HepG2 (cell line): Measurements from ENCODE around the gene FAM118B. TPM values are rescaled to one million over a fixed set of nuclear protein-coding genes. Genes with fewer than 3 reads are reported as not detected.

ENCODE experiments used
- AKAP8 ChIP-seq: sonication (generic); formaldehyde crosslinking; IDR thresholded peaks from 2 replicates; pipeline ENCODE4 v1.5.1; 2020; ENCODE audit warnings: mild to moderate bottlenecking, missing genetic modification reagents
- CEBPG ChIP-seq: IDR thresholded peaks from 2 replicates; pipeline ENCODE4 v1.6.1; 2016
- GPBP1L1 ChIP-seq: sonication (generic); formaldehyde crosslinking; IDR thresholded peaks from 2 replicates; pipeline ENCODE4 v1.5.0; 2020; ENCODE audit warnings: mild to moderate bottlenecking, missing genetic modification reagents
- GTF3A ChIP-seq: sonication (generic); formaldehyde crosslinking; conservative IDR thresholded peaks from 2 replicates; pipeline ENCODE4 v1.4.0; 2020; ENCODE audit warnings: mild to moderate bottlenecking, missing genetic modification reagents
- HOXA9 ChIP-seq: sonication (generic); formaldehyde crosslinking; IDR thresholded peaks from 2 replicates; pipeline ENCODE4 v1.8.1; 2022; ENCODE audit warnings: missing genetic modification reagents, mild to moderate bottlenecking, moderate library complexity, borderline replicate concordance
- MAFG ChIP-seq: sonication (generic); formaldehyde crosslinking; IDR thresholded peaks from 2 replicates; pipeline ENCODE4 v1.5.1; 2020; ENCODE audit warnings: mild to moderate bottlenecking, missing genetic modification reagents
- MIER3 ChIP-seq: IDR thresholded peaks from 2 replicates; pipeline ENCODE4 v1.6.1; 2016; ENCODE audit warnings: missing compliant biosample characterization, borderline replicate concordance
- NFKB2 ChIP-seq: sonication (generic); formaldehyde crosslinking; IDR thresholded peaks from 2 replicates; pipeline ENCODE4 v1.4.0; 2020; ENCODE audit warnings: missing genetic modification reagents, borderline replicate concordance
- PITX1 ChIP-seq: sonication (generic); formaldehyde crosslinking; IDR thresholded peaks from 2 replicates; pipeline ENCODE4 v1.5.1; 2020; ENCODE audit warnings: mild to moderate bottlenecking, missing genetic modification reagents
- RFXANK ChIP-seq: IDR thresholded peaks from 2 replicates; pipeline ENCODE4 v1.6.1; 2016
- TEAD3 ChIP-seq: optimal IDR thresholded peaks from 2 replicates; pipeline ENCODE3; 2016; ENCODE audit warnings: borderline replicate concordance
- TFDP1 ChIP-seq: IDR thresholded peaks from 2 replicates; pipeline ENCODE4 v1.6.1; 2016; ENCODE audit warnings: missing compliant biosample characterization, missing genetic modification reagents, borderline replicate concordance
- U2AF2 ChIP-seq: fragments of 200-400 bp; formaldehyde crosslinking; IDR thresholded peaks from 2 replicates; pipeline ENCODE4 v1.6.1; 2017; ENCODE audit warnings: low read depth, mild to moderate bottlenecking, low read length
- ZFY ChIP-seq: sonication (generic); formaldehyde crosslinking; IDR thresholded peaks from 2 replicates; pipeline ENCODE4 v1.4.0; 2020; ENCODE audit warnings: missing genetic modification reagents
- ZNF124 ChIP-seq: sonication (generic); formaldehyde crosslinking; IDR thresholded peaks from 2 replicates; pipeline ENCODE4 v1.4.0; 2020; ENCODE audit warnings: missing genetic modification reagents
- ZNF513 ChIP-seq: sonication (generic); formaldehyde crosslinking; conservative IDR thresholded peaks from 2 replicates; pipeline ENCODE4 v1.5.0; 2020; ENCODE audit warnings: missing genetic modification reagents
- ZNF619 ChIP-seq: sonication (generic); formaldehyde crosslinking; IDR thresholded peaks from 2 replicates; pipeline ENCODE4 v1.4.0; 2020; ENCODE audit warnings: mild to moderate bottlenecking, missing genetic modification reagents
- ZNF777 ChIP-seq: sonication (generic); formaldehyde crosslinking; IDR thresholded peaks from 2 replicates; pipeline ENCODE4 v1.4.0; 2020; ENCODE audit warnings: missing genetic modification reagents
- ZNF782 ChIP-seq: sonication (generic); formaldehyde crosslinking; IDR thresholded peaks from 2 replicates; pipeline ENCODE4 v1.4.0; 2020; ENCODE audit warnings: missing genetic modification reagents, mild to moderate bottlenecking, borderline replicate concordance
- ZNF83 ChIP-seq: sonication (generic); formaldehyde crosslinking; IDR thresholded peaks from 2 replicates; pipeline ENCODE4 v1.4.0; 2020; ENCODE audit warnings: missing genetic modification reagents, mild to moderate bottlenecking, borderline replicate concordance
- ZZZ3 ChIP-seq: sonication (generic); formaldehyde crosslinking; IDR thresholded peaks from 2 replicates; pipeline ENCODE4 v1.4.0; 2020; ENCODE audit warnings: missing genetic modification reagents, mild to moderate bottlenecking, borderline replicate concordance
- polyA plus RNA-seq, 8 experiments: library from polyadenylated mRNA; depleted of rRNA in 3 of 8; stranded (reverse) in 7 of 8; unstranded in 1 of 8; fragments of >200 nt; fragmentation: Illumina TruSeq in 4 of 8; extraction: Trizol in 4 of 8; gene quantifications; 2 replicates each; pipeline versions ENCODE4 v1.2.1 to v1.2.3, GENCODE V29; 2011 to 2016; ENCODE audit warnings: low read depth in 4 of 8, missing spikeins in 1 of 8, mixed read lengths in 1 of 8; ENCODE audit not compliant: insufficient read depth in 1 of 8
- total RNA-seq, 5 experiments: library from RNA; depleted of rRNA; stranded (reverse); fragments of >200 nt; fragmentation: Illumina TruSeq; extraction: Trizol; gene quantifications; 2 replicates each; pipeline ENCODE4 v1.2.3, GENCODE V29; 2016; ENCODE audit warnings: low read depth in 1 of 5
- TF ChIP-seq, protein P1 (sequence below): sonication (generic); formaldehyde crosslinking; IDR thresholded peaks from 2 replicates; pipeline ENCODE4 v1.9.0; 2021; ENCODE audit warnings: missing genetic modification reagents, borderline replicate concordance
- TF ChIP-seq, protein P2 (sequence below): IDR thresholded peaks from 2 replicates; pipeline ENCODE4 v1.6.1; 2012; ENCODE audit warnings: inconsistent platforms

Gene FAM118B
- total and polyA plus RNA-seq, 2 of the 13 experiments (the other 11 are each of a cell fraction or from before 2014, with no cell fraction given): 10.2 to 25.7 TPM

- TF ChIP-seq ZFY (CRISPR knock-in tag): peak; percentile 100
- TF ChIP-seq GTF3A (CRISPR knock-in tag): no peak
- TF ChIP-seq CEBPG (CRISPR knock-in tag): peak; percentile 54
- TF ChIP-seq, protein P1, sequence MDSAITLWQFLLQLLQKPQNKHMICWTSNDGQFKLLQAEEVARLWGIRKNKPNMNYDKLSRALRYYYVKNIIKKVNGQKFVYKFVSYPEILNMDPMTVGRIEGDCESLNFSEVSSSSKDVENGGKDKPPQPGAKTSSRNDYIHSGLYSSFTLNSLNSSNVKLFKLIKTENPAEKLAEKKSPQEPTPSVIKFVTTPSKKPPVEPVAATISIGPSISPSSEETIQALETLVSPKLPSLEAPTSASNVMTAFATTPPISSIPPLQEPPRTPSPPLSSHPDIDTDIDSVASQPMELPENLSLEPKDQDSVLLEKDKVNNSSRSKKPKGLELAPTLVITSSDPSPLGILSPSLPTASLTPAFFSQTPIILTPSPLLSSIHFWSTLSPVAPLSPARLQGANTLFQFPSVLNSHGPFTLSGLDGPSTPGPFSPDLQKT (CRISPR knock-in tag): no peak
- peak; percentile 97 for TF ChIP-seq NFKB2 (CRISPR knock-in tag)
- TF ChIP-seq RFXANK (CRISPR knock-in tag): no peak
- TF ChIP-seq ZNF124: peak; percentile 64; the same call in 1 of the 2 replicates
- TF ChIP-seq TEAD3 (CRISPR knock-in tag): peak; percentile 75
- TF ChIP-seq, protein P2, sequence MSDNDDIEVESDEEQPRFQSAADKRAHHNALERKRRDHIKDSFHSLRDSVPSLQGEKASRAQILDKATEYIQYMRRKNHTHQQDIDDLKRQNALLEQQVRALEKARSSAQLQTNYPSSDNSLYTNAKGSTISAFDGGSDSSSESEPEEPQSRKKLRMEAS: peak; percentile 94
- TF ChIP-seq AKAP8 (CRISPR knock-in tag): peak; percentile 90
- peak; percentile 66; the same call in 1 of the 2 replicates for TF ChIP-seq ZNF513 (CRISPR knock-in tag)
- TF ChIP-seq U2AF2: no peak
- TF ChIP-seq MIER3: peak; percentile 56; the same call in 1 of the 2 replicates
- peak; percentile 92; the same call in 1 of the 2 replicates for TF ChIP-seq ZZZ3 (CRISPR knock-in tag)
- TF ChIP-seq PITX1 (CRISPR knock-in tag): peak; percentile 62
- TF ChIP-seq MAFG: no peak
- peak; percentile 86 for TF ChIP-seq HOXA9
- TF ChIP-seq ZNF619 (CRISPR knock-in tag): no peak
- TF ChIP-seq ZNF83 (CRISPR knock-in tag): peak; percentile 83; the same call in 1 of the 2 replicates
- TF ChIP-seq ZNF782 (CRISPR knock-in tag): no peak
- TF ChIP-seq TFDP1 (CRISPR knock-in tag): peak; percentile 75
- TF ChIP-seq GPBP1L1 (CRISPR knock-in tag): no peak
- peak; percentile 61; the same call in 1 of the 2 replicates for TF ChIP-seq ZNF777 (CRISPR knock-in tag)
Measured at GRCh38 chr11:126303623-126304456, 92.3 kb downstream of the FAM118B start, which contains the start of gene DCPS (continued).
